ENCODE measurements around the gene TMTC2.

TMTC2 gene

GRCh38 chr12:82912406-82912805 is 225.7 kb downstream of the TMTC2 start:
- Histone ChIP-seq H3K4me3 (ENCODE audit: low read length) (no peak overlapping the region), H3K9me3 (ENCODE audit: insufficient read depth, low read length) (no peaks in the 10 kb centered on the region), H2AFZ (ENCODE audit: low read depth, low read length) (no peak overlapping the region), H4K20me1 (ENCODE audit: insufficient read depth, low read length) (no peaks in the 10 kb centered on the region), H3K27ac (ENCODE audit: low read length) (no peak overlapping the region), H3K79me2 (ENCODE audit: low read length) (no peaks in the 10 kb centered on the region), H3K4me2 (ENCODE audit: low read length) (no peak overlapping the region), H3K4me1 (ENCODE audit: low read length) (no peaks in the 10 kb centered on the region), H3K27me3 (ENCODE audit: low read depth, low read length) (no peaks in the 10 kb centered on the region), H3K36me3 (replicated peaks; ENCODE audit: low read depth, low read length) (no peaks in the 10 kb centered on the region), H3K9ac (ENCODE audit: low read length) (no peak overlapping the region)
- TF ChIP-seq CTCF (IDR thresholded peaks at IDR 0.05; ENCODE audit: low read depth, low read length) = no peak

GRCh38 chr12:82919388-82920054 is 232.8 kb downstream of the TMTC2 start:
- Histone ChIP-seq H2AFZ (ENCODE audit: low read depth, low read length) (no peak overlapping the region), H3K27me3 (ENCODE audit: low read depth, low read length) (no peaks in the 10 kb centered on the region), H3K4me1 (ENCODE audit: low read length) (no peaks in the 10 kb centered on the region), H3K4me2 (ENCODE audit: low read length) (no peak overlapping the region), H3K27ac (ENCODE audit: low read length) (no peak overlapping the region), H3K4me3 (ENCODE audit: low read length) (no peak overlapping the region), H3K36me3 (replicated peaks; ENCODE audit: low read depth, low read length) (no peaks in the 10 kb centered on the region), H3K9ac (ENCODE audit: low read length) (no peak overlapping the region), H4K20me1 (ENCODE audit: insufficient read depth, low read length) (no peaks in the 10 kb centered on the region), H3K9me3 (ENCODE audit: insufficient read depth, low read length) (no peaks in the 10 kb centered on the region), H3K79me2 (ENCODE audit: low read length) (no peaks in the 10 kb centered on the region)
- TF ChIP-seq CTCF (IDR thresholded peaks at IDR 0.05; ENCODE audit: low read depth, low read length) (no peak), EZH2phosphoT487 (IDR thresholded peaks at IDR 0.05; ENCODE audit: low read depth) (no peak)

DNA sequence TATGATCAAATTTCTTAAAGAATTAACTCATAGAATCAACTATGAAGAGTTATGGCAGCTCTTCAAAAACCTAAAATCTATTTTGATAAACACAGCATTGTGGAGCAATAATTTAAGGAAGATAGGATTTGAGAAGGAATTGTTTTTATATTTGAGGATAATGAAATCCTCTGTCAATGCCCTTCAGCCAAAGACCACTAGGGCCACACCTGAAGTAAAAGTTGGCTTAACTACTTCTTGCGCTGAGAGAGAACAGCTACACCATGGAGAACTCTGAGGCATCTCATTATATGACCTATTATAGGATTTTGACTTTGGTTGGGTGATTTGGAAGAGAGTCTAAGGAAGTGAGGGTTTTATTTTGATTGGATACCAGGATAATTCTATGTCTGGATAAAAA is 237.2 kb downstream of the TMTC2 start:
- H2AFZ ChIP-seq (ENCODE audit: low read depth, low read length) = no peak overlapping the region
- H3K4me3 ChIP-seq (ENCODE audit: low read length) = no peak overlapping the region
- no peaks in the 10 kb centered on the region for H3K79me2 ChIP-seq (ENCODE audit: low read length)
- H3K27ac ChIP-seq (ENCODE audit: low read length) = no peak overlapping the region
- no peaks in the 10 kb centered on the region for H4K20me1 ChIP-seq (ENCODE audit: insufficient read depth, low read length)
- TF ChIP-seq EZH2phosphoT487 (IDR thresholded peaks at IDR 0.05; ENCODE audit: low read depth) (no peak), CTCF (IDR thresholded peaks at IDR 0.05; ENCODE audit: low read depth, low read length) (no peak)
- H3K9me3 ChIP-seq (ENCODE audit: insufficient read depth, low read length) = no peaks in the 10 kb centered on the region
- no peaks in the 10 kb centered on the region for H3K27me3 ChIP-seq (ENCODE audit: low read depth, low read length)
- no peaks in the 10 kb centered on the region for H3K4me1 ChIP-seq (ENCODE audit: low read length)
- H3K9ac ChIP-seq (ENCODE audit: low read length) = no peak overlapping the region
- H3K4me2 ChIP-seq (ENCODE audit: low read length) = no peak overlapping the region
- no peaks in the 10 kb centered on the region for H3K36me3 ChIP-seq (replicated peaks; ENCODE audit: low read depth, low read length)

GRCh38 chr12:82926630-82927029 is 239.9 kb downstream of the TMTC2 start:
- TF ChIP-seq CTCF (IDR thresholded peaks at IDR 0.05; ENCODE audit: low read depth, low read length) (no peak), EZH2phosphoT487 (IDR thresholded peaks at IDR 0.05; ENCODE audit: low read depth) (no peak)
- H3K27ac ChIP-seq (ENCODE audit: low read length) = no peak overlapping the region
- no peaks in the 10 kb centered on the region for H3K27me3 ChIP-seq (ENCODE audit: low read depth, low read length)
- no peak overlapping the region for H3K4me3 ChIP-seq (ENCODE audit: low read length)
- H3K4me1 ChIP-seq (ENCODE audit: low read length) = no peaks in the 10 kb centered on the region
- H2AFZ ChIP-seq (ENCODE audit: low read depth, low read length) = no peak overlapping the region
- H3K4me2 ChIP-seq (ENCODE audit: low read length) = no peak overlapping the region
- H4K20me1 ChIP-seq (ENCODE audit: insufficient read depth, low read length) = no peaks in the 10 kb centered on the region
- no peaks in the 10 kb centered on the region for H3K9me3 ChIP-seq (ENCODE audit: insufficient read depth, low read length)
- no peaks in the 10 kb centered on the region for H3K36me3 ChIP-seq (replicated peaks; ENCODE audit: low read depth, low read length)
- no peak overlapping the region for H3K9ac ChIP-seq (ENCODE audit: low read length)
- no peaks in the 10 kb centered on the region for H3K79me2 ChIP-seq (ENCODE audit: low read length)
